IPS-18a (cell line): ENCODE measurements around the gene MCRIP1.

Experiments
- H3K27ac ChIP-seq: one replicate; pipeline ENCODE4 v1.5.1; 2013; ENCODE audit warnings: low read length
- H3K27me3 ChIP-seq: one replicate; pipeline ENCODE4 v1.6.1; 2013; ENCODE audit warnings: mild to moderate bottlenecking, low read length; ENCODE audit not compliant: control insufficient read depth, insufficient read depth
- H3K36me3 ChIP-seq: one replicate; pipeline ENCODE4 v1.6.1; 2013; ENCODE audit warnings: low read depth, low read length; ENCODE audit not compliant: control insufficient read depth
- H3K4me1 ChIP-seq: one replicate; pipeline ENCODE4 v1.6.1; 2013; ENCODE audit warnings: low read depth, low read length; ENCODE audit not compliant: control insufficient read depth
- H3K4me3 ChIP-seq: one replicate; pipeline ENCODE4 v1.5.1; 2013; ENCODE audit warnings: low read length
- H3K9ac ChIP-seq: one replicate; pipeline ENCODE4 v1.6.1; 2013; ENCODE audit warnings: mild to moderate bottlenecking, low read length, moderate library complexity
- H3K9me3 ChIP-seq: one replicate; pipeline ENCODE4 v1.6.1; 2013; ENCODE audit warnings: low read depth, low read length; ENCODE audit not compliant: control insufficient read depth

The MCRIP1 gene

GRCh38 chr17:81867170-81867990 lies 34.3 kb upstream of the MCRIP1 start:
- no peak overlapping the region for H3K9ac ChIP-seq
- H3K27ac ChIP-seq = no peak overlapping the region

GRCh38 chr17:81866440-81867169 lies 33.5 kb upstream of the MCRIP1 start:
- no peak overlapping the region for H3K4me3 ChIP-seq
- H3K4me1 ChIP-seq = peaks cover 3% of the 10 kb centered on the region

More at GRCh38 chr17:81867170-81867990, 34.3 kb upstream of the MCRIP1 start:
- no peak overlapping the region for H3K4me3 ChIP-seq
- H3K4me1 ChIP-seq = peaks cover 3% of the 10 kb centered on the region
- no peaks in the 10 kb centered on the region for H3K27me3 ChIP-seq
- H3K9me3 ChIP-seq = no peaks in the 10 kb centered on the region
- peaks cover 8% of the 10 kb centered on the region for H3K36me3 ChIP-seq

GRCh38 chr17:81865733-81866439 lies 32.8 kb upstream of the MCRIP1 start:
- H3K4me1 ChIP-seq = peaks cover 3% of the 10 kb centered on the region
- no peaks in the 10 kb centered on the region for H3K27me3 ChIP-seq
- peaks cover 8% of the 10 kb centered on the region for H3K36me3 ChIP-seq

More at GRCh38 chr17:81866440-81867169, 33.5 kb upstream of the MCRIP1 start:
- Histone ChIP-seq H3K27ac (no peak overlapping the region), H3K27me3 (no peaks in the 10 kb centered on the region), H3K9me3 (no peaks in the 10 kb centered on the region), H3K9ac (no peak overlapping the region), H3K36me3 (peaks cover 8% of the 10 kb centered on the region)

GRCh38 chr17:81865358-81865732 lies 32.3 kb upstream of the MCRIP1 start:
- Histone ChIP-seq H3K27ac (no peak overlapping the region), H3K9me3 (no peaks in the 10 kb centered on the region), H3K4me1 (peaks cover 3% of the 10 kb centered on the region), H3K4me3 (no peak overlapping the region), H3K27me3 (no peaks in the 10 kb centered on the region), H3K9ac (no peak overlapping the region), H3K36me3 (peaks cover 8% of the 10 kb centered on the region)

More at GRCh38 chr17:81865733-81866439, 32.8 kb upstream of the MCRIP1 start:
- Histone ChIP-seq H3K9me3 (no peaks in the 10 kb centered on the region), H3K9ac (no peak overlapping the region), H3K4me3 (no peak overlapping the region), H3K27ac (no peak overlapping the region)

- Histone ChIP-seq H3K4me3 (no peak overlapping the region), H3K36me3 (peaks cover 8% of the 10 kb centered on the region), H3K9ac (no peak overlapping the region), H3K9me3 (no peaks in the 10 kb centered on the region), H3K27ac (no peak overlapping the region), H3K4me1 (peaks cover 5% of the 10 kb centered on the region), H3K27me3 (no peaks in the 10 kb centered on the region)
These were observed 31.0 kb upstream of the MCRIP1 start for GRCh38 chr17:81863833-81864768.

- Histone ChIP-seq H3K27ac (no peak overlapping the region), H3K9ac (no peak overlapping the region), H3K4me3 (no peak overlapping the region), H3K4me1 (peaks cover 5% of the 10 kb centered on the region), H3K36me3 (peaks cover 13% of the 10 kb centered on the region), H3K27me3 (no peaks in the 10 kb centered on the region), H3K9me3 (no peaks in the 10 kb centered on the region)
These were observed 30.1 kb upstream of the MCRIP1 start for GRCh38 chr17:81863123-81863675.

GRCh38 chr17:81860756-81861568 lies 27.9 kb upstream of the MCRIP1 start:
- no peaks in the 10 kb centered on the region for H3K27me3 ChIP-seq
- no peaks in the 10 kb centered on the region for H3K9me3 ChIP-seq
- no peak overlapping the region for H3K27ac ChIP-seq
- peaks cover 13% of the 10 kb centered on the region for H3K36me3 ChIP-seq
- peak overlapping the region; percentile 84 for H3K4me3 ChIP-seq
- H3K4me1 ChIP-seq = peaks cover 5% of the 10 kb centered on the region
- peak overlapping the region; percentile 75 for H3K9ac ChIP-seq

- H3K36me3 ChIP-seq = peaks cover 17% of the 10 kb centered on the region
These were observed 27.0 kb upstream of the MCRIP1 start, which contains the start of gene P4HB for GRCh38 chr17:81859906-81860755. Gene P4HB, minus strand, starts transcription at chr17:81860535. Its CDS starts 64 bp downstream, at chr17:81860471.

GRCh38 chr17:81858967-81859905 lies 26.1 kb upstream of the MCRIP1 start:
- Histone ChIP-seq H3K4me3 (peak overlapping the region; percentile 86), H3K9me3 (no peaks in the 10 kb centered on the region), H3K36me3 (peaks cover 26% of the 10 kb centered on the region), H3K4me1 (peaks cover 5% of the 10 kb centered on the region), H3K27ac (no peak overlapping the region), H3K9ac (peak overlapping the region; percentile 63), H3K27me3 (no peaks in the 10 kb centered on the region)

More at GRCh38 chr17:81859906-81860755, 27.0 kb upstream of the MCRIP1 start, which contains the start of gene P4HB:
- peak within 1 kb of the TSS; percentile 75 for H3K9ac ChIP-seq
- H3K4me1 ChIP-seq = peaks cover 5% of the 10 kb centered on the region
- no peaks in the 10 kb centered on the region for H3K9me3 ChIP-seq
- H3K4me3 ChIP-seq = peak within 1 kb of the TSS; percentile 86
- H3K27me3 ChIP-seq = no peaks in the 10 kb centered on the region
- H3K27ac ChIP-seq = no peak within 1 kb of the TSS
